OCI-LY7 (cell line): Measurements from ENCODE around the gene EI24. TPM values are rescaled to one million over a fixed set of nuclear protein-coding genes. Genes with fewer than 3 reads are reported as not detected.

ENCODE experiments used
- BruUV-seq: library from RNA; stranded (reverse); fragments of 400-500 nt; replicated peaks from 2 replicates; lab custom pipeline; 2021; lab: Mats Ljungman, UMichigan
- CTCF ChIA-PET: fragments of 300-600 bp; sonication (Branson Sonifier 250); formaldehyde crosslinking; loops from one replicate; lab custom pipeline; 2022; ENCODE audit warnings: antibody characterized with exemption; ENCODE audit not compliant: unreplicated experiment; lab: Charles Lee
- POLR2A ChIA-PET: fragments of 300-600 bp; sonication (Branson Sonifier 250); formaldehyde crosslinking; loops from one replicate; lab custom pipeline; 2022; ENCODE audit warnings: antibody characterized with exemption; lab: Charles Lee
- DNase-seq: peaks from one replicate; pipeline ENCODE4 v3.0.0-alpha.2; 2015; ENCODE audit warnings: low spot score
- H2AFZ ChIP-seq: fragments of 200-600 bp; sonication (generic), shearing (Covaris generic); 2 replicates; pipeline ENCODE4 v1.6.1; 2014; ENCODE audit warnings: mild to moderate bottlenecking, antibody characterized with exemption, low read length, moderate library complexity
- H3K27ac ChIP-seq: fragments of 200-600 bp; sonication (generic); 2 replicates; pipeline ENCODE4 v1.5.1; 2014; ENCODE audit warnings: mixed run types, low read depth, mild to moderate bottlenecking, moderate library complexity, low read length, inconsistent platforms; ENCODE audit not compliant: poor library complexity, severe bottlenecking
- H3K36me3 ChIP-seq: fragments of 200-600 bp; sonication (generic); 2 replicates; pipeline ENCODE4 v1.6.1; 2014; ENCODE audit warnings: mild to moderate bottlenecking, antibody characterized with exemption, low read length, moderate library complexity, mixed read lengths; ENCODE audit not compliant: insufficient read depth
- H3K4me1 ChIP-seq: fragments of 200-600 bp; sonication (generic); 2 replicates; pipeline ENCODE4 v1.5.1; 2014; ENCODE audit warnings: mild to moderate bottlenecking, low read length; ENCODE audit not compliant: insufficient read depth, poor library complexity, severe bottlenecking
- H3K4me2 ChIP-seq: fragments of 200-600 bp; sonication (generic); 2 replicates; pipeline ENCODE4 v1.6.1; 2014; ENCODE audit warnings: mild to moderate bottlenecking, low read length
- H3K4me3 ChIP-seq: fragments of 200-600 bp; sonication (generic); 2 replicates; pipeline ENCODE4 v1.5.1; 2014; ENCODE audit warnings: mild to moderate bottlenecking, low read depth, low read length; ENCODE audit not compliant: poor library complexity, severe bottlenecking
- H3K79me2 ChIP-seq: fragments of 200-600 bp; sonication (generic); 2 replicates; pipeline ENCODE4 v1.6.1; 2016; ENCODE audit warnings: low read depth, mild to moderate bottlenecking, low read length, moderate library complexity, mixed read lengths; ENCODE audit not compliant: insufficient read depth
- H3K9me2 ChIP-seq: fragments of 200-600 bp; sonication (generic); 2 replicates; pipeline ENCODE4 v1.6.1; 2016; ENCODE audit warnings: mild to moderate bottlenecking, low read length, mixed read lengths; ENCODE audit not compliant: insufficient read depth
- H3K9me3 ChIP-seq: fragments of 200-600 bp; sonication (generic); 2 replicates; pipeline ENCODE4 v1.6.1; 2014; ENCODE audit warnings: mild to moderate bottlenecking, mixed run types, low read length, mixed read lengths
- H4K20me1 ChIP-seq: fragments of 200-600 bp; sonication (generic); 2 replicates; pipeline ENCODE4 v1.6.1; 2014; ENCODE audit warnings: mild to moderate bottlenecking, antibody characterized with exemption, low read length, moderate library complexity, mixed read lengths; ENCODE audit not compliant: insufficient read depth
- CTCF ChIP-seq: fragments of 200-600 bp; sonication (generic); conservative IDR thresholded peaks from 2 replicates; pipeline ENCODE4 v1.5.1; 2014; ENCODE audit warnings: mild to moderate bottlenecking, antibody characterized with exemption, low read length, moderate library complexity, mixed read lengths
- EZH2phosphoT487 ChIP-seq: fragments of 200-600 bp; sonication (generic); IDR thresholded peaks from 2 replicates; pipeline ENCODE4 v1.6.1; 2018; ENCODE audit warnings: low read depth, borderline replicate concordance, mild to moderate bottlenecking, mixed run types, antibody characterized with exemption, low read length, moderate library complexity, mixed read lengths
- intact Hi-C: fragments of 100-400 bp; cut with micrococcal nuclease; formaldehyde crosslinking; loops from one replicate; pipeline ENCODE4 v1.10.0; 2022; ENCODE audit not compliant: unreplicated experiment
- total RNA-seq, 2 experiments: library from RNA; depleted of rRNA in 1 of 2; stranded (reverse); fragments of >200 nt in 1 of 2; shearing (Covaris generic) in 1 of 2; gene quantifications; 2 replicates each; pipeline ENCODE4 v1.2.3, GENCODE V29; 2014 to 2022

Gene EI24
- total RNA-seq, 2 experiments from 2014 or later: 66.8 to 77.2 TPM

GRCh38 chr11:125564357-125564756 is 4.9 kb upstream of the EI24 start:
- POLR2A ChIA-PET: interaction anchor here (0.7 kb wide), 1 partner anchor 1582 kb away, joined by 3 read pairs; no protein-coding TSS in a partner anchor
- H4K20me1 ChIP-seq: no peaks in the 10 kb centered on the region
- H3K27ac ChIP-seq: no peak overlapping the region
- no peaks in the 10 kb centered on the region for H3K9me2 ChIP-seq
- H3K79me2 ChIP-seq: no peaks in the 10 kb centered on the region
- no TSS peak for BruUV-seq
- H3K36me3 ChIP-seq: no peaks in the 10 kb centered on the region
- TF ChIP-seq CTCF: no peak
- no peak for TF ChIP-seq EZH2phosphoT487
- DNase-seq: no peak
- intact Hi-C loops: no loop called here
- no peak overlapping the region for H3K4me3 ChIP-seq
- no peak overlapping the region for H3K4me2 ChIP-seq
- H2AFZ ChIP-seq: no peak overlapping the region
- peaks cover 6% of the 10 kb centered on the region for H3K4me1 ChIP-seq
- no peaks in the 10 kb centered on the region for H3K9me3 ChIP-seq
- CTCF ChIA-PET: no interaction called here

GRCh38 chr11:125566235-125566634 is 3.0 kb upstream of the EI24 start:
- Histone ChIP-seq H3K4me3 (no peak overlapping the region), H3K9me3 (no peaks in the 10 kb centered on the region), H3K4me2 (no peak overlapping the region), H3K27ac (no peak overlapping the region), H3K36me3 (no peaks in the 10 kb centered on the region), H2AFZ (no peak overlapping the region), H3K4me1 (peaks cover 19% of the 10 kb centered on the region), H3K9me2 (no peaks in the 10 kb centered on the region), H3K79me2 (peaks cover 18% of the 10 kb centered on the region), H4K20me1 (peaks cover 4% of the 10 kb centered on the region; the same call in 1 of the 2 replicates)
- ChIA-PET POLR2A (interaction anchor here (0.7 kb wide), 1 partner anchor 17 kb away, joined by 3 read pairs; no protein-coding TSS in a partner anchor), CTCF (no interaction called here)
- intact Hi-C loops: loop anchor here (5.0 kb wide), 2 partner anchors 306 to 321 kb away; partner anchors contain the start of gene HYLS1
- TF ChIP-seq EZH2phosphoT487: no peak
- TF ChIP-seq CTCF: no peak
- DNase-seq: no peak
- BruUV-seq: no TSS peak
